Left kidney (tissue), 2 donors: Measurements from ENCODE around the gene TUBGCP2. TPM values are rescaled to one million over a fixed set of nuclear protein-coding genes. Genes with fewer than 3 reads are reported as not detected.

Experiments used
- DNase-seq: peaks from one replicate; pipeline ENCODE4 v3.0.0-alpha.2; 2013
- polyA plus RNA-seq: library from polyadenylated mRNA; unstranded; fragments of 120-200 nt; gene quantifications from one replicate; pipeline ENCODE4 v1.2.1, GENCODE V29; 2013; ENCODE audit not compliant: insufficient read length

TUBGCP2 gene
- polyA plus RNA-seq, 1 donor: 63.9 TPM

- DNase-seq: no peak
These were observed 34.9 kb upstream of the TUBGCP2 start for GRCh38 chr10:133343558-133343957.

GRCh38 chr10:133342942-133343341, 34.3 kb upstream of the TUBGCP2 start:
- no peak for DNase-seq

DNA sequence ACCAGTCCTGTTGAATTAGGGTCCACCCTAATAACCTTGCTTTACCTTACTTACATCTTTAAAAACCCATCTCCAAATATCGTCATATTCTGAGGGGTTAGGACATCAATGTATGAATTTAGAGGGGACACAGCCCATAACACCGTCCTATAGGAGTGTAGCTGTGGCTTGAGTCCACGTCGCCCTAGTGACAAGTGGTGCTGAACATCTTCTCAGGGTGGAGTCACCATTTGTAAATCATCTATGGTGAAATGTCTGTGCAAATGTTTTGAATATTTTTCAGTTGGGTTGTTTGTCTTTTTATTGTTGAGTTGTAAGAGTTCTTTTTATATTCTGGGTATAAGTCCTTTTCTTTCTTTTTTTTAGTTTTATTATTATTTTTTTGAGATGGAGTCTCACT, 33.3 kb upstream of the TUBGCP2 start:
- no peak for DNase-seq

DNA sequence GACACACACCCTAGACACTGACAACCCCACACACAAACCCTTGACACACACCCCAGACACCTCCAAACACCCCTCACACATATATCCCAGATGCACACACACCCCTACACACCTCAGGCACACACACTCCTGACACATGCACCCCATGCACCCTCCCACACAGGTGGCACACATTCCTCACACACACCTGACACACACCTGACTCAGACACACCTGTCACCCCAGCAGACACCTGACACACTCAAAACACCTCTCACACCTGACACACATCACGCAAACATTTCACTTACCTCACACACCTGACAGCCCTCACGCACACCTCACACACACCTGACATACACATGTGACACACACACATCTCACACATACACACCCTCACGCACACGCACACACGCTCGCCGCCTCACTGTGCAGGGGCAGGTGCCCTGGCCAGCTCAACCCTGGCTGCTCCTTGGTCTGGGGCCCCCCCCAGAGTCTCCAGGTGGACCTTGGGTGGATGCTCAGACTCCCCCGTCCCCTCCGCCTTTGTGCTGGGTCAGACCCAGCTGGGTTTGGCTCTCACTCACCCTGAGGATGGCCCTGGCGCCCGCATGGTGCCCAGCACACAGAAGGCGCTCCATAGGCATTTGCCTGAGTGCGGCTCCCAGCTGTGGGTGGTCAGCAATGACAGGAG, 31.2 kb upstream of the TUBGCP2 start:
- no peak for DNase-seq

GRCh38 chr10:133338080-133339071, 29.7 kb upstream of the TUBGCP2 start:
- DNase-seq: no peak

- no peak for DNase-seq
These were observed 28.7 kb upstream of the TUBGCP2 start for GRCh38 chr10:133337370-133337725.

DNA sequence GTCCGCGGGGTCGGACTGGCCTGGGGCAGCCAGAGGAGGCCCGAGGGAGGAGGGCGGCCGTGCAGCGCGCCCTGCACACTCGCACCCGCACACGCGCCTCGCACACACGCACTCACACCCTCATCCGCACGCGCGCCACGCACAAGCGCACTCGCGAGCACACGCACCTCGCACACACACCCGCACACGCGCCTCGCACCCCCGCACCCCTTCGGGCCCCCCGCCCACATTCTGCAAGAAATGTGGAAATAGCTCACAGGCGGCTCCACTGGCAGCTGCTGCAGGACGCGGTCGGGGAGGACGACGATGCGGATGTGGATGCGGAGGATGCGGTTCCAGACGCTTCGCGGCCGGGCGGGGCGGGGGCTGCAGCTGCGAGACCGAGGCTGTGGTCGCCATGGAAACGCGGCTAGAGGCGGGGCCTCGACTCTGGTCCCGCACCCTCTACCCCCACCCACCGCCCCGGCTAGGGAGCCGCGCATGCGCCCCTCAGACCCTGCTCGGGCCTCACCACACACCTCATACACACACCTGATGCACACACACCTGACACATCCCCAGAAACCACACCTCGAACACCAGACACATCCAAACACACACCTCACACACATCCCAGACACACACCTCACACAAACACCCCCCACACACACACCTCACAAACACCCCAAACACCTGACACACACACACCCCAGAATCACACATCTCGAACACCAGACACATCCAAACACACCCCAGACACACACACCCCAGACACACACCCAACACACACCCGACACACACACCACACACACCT, 28.1 kb upstream of the TUBGCP2 start, which contains the start of gene CALY:
TSS of gene CALY (minus strand) at position 320 of the 793 bp plus-strand sequence. CDS start 7,907 bp downstream, outside the sequence.
- DNase-seq: no peak

DNA sequence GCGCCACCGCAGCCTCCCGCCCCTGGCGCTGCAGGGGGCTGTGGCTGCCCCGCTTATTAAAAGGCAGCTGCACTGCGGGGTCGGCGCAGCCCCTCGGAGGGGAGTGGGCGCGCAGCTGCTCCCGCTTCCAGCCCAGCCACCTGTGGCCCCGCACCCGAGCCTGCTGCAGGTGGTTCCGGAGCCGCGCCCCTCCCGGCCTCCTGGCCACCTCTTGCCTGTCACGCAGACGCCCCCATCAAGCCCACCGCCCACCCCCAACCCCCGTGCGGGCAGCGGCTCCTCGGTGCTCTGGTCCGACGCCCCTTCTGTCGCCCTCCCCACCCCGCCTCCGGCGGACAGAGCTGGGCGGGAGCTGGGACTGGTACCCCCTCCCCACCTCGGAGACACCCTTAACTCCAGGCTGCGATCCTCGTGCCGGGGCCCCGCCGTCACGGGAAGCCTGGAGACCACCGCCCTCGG, 27.5 kb upstream of the TUBGCP2 start:
- no peak for DNase-seq

GRCh38 chr10:133335246-133336117, 26.8 kb upstream of the TUBGCP2 start:
- DNase-seq: peak; percentile 63

- DNase-seq: no peak
These were observed 26.0 kb upstream of the TUBGCP2 start for GRCh38 chr10:133334503-133335245.

DNA sequence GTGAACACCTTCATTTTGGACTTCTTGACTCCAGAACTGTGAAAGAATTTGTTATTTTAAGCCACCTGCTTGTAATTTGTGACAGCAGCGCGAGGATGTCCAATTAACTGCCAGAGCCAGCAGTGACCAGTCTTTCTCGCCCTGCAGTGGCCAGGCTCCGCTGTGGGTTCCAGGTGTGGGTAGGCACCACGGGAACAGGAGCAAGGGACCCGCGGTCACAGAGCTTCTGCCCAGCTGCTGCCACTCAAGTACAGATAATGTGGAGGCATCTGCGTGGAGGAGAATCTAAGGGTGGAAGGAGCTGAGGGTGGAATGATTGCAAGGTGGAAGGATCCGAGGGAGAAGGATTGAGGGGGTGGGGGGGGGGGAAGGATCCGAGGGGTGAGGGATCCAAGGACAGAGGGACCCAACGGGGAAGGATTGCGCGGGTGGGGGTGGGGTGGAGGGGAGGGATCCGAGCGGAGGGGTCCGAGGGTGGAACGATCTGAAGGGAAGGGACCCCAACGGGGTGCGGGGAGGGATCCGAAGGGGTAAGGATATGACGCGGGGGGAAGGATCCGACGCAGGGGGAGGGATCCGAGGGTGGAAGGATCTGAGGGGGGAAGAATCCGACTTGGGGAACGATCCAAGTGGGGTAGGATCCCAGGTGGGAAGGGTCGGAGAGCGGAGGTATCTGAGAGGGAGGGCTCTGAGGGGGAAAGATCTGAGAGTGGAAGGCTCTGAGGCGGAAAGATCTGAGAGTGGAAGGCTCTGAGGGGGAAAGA, 24.4 kb upstream of the TUBGCP2 start:
- no peak for DNase-seq

DNA sequence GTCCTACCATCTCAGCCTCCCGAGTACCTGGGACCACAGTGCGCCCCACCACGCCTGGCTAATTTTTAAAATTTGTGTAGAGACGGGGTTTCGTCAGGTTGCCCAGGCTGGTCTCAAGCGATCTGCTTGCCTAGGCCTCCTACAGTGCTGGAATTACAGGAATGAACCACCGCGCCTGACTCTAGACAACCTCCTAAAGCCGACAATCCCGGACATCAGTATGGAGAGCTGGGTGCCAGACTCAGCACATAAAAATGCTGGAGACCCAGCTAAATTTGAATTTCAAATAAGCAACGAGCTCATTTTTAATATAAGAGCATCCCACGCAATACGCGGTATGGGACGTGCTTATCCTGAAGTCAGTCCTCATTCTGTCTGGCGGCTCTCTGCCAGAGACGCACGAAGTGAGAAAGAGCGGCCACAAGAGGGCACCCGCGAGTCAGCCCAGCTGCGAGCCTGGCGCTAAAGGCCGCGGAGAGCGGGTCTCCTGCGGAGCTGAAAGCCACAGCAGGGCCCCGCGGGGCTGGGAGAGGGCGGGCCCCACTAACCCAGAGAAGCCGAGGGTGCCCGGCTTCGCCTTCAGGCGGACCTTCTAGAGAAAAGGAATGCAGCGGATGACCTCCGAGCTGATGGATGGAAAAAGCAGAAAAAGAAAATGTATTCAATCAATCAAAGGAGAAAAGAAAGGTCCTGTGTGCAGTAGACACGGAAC, 21.0 kb upstream of the TUBGCP2 start:
- peak; percentile 82 for DNase-seq

- DNase-seq: no peak
These were observed 20.0 kb upstream of the TUBGCP2 start for GRCh38 chr10:133328358-133329343.

DNA sequence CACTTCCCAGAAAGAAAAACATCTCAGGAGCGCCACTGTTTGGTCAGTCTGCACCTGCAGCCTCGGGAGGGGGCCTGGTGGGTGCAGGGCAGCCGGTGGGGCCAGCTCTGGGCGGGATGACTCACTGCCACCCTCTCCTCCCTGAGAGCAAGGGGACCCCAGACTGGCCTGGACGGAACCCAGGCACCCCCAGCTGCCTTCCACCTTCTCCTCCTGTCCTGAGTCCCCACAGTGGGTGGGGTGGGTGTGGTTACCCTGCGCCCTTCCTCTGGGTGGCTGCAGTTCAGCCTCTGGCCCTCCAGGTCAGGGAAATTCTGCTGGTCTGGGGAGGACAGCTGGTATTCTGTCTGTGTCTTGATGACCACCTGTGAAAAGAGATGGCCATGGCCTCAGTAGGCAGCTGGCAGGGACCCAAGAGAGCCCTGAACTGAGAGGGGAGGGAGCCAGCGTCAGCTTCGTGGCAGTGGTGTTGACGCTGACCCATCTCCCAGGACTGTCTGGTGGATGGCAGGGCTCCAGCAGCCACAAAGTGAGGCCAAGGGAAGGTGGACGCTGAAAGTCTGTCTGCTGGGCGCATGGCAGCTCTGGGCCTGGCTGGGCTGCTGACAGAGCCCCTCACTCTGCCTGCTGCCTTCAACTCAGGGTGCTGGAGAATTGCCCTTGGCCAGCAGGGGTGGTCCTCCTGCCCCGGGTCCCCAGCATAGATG, 19.1 kb upstream of the TUBGCP2 start:
- DNase-seq: no peak

DNA sequence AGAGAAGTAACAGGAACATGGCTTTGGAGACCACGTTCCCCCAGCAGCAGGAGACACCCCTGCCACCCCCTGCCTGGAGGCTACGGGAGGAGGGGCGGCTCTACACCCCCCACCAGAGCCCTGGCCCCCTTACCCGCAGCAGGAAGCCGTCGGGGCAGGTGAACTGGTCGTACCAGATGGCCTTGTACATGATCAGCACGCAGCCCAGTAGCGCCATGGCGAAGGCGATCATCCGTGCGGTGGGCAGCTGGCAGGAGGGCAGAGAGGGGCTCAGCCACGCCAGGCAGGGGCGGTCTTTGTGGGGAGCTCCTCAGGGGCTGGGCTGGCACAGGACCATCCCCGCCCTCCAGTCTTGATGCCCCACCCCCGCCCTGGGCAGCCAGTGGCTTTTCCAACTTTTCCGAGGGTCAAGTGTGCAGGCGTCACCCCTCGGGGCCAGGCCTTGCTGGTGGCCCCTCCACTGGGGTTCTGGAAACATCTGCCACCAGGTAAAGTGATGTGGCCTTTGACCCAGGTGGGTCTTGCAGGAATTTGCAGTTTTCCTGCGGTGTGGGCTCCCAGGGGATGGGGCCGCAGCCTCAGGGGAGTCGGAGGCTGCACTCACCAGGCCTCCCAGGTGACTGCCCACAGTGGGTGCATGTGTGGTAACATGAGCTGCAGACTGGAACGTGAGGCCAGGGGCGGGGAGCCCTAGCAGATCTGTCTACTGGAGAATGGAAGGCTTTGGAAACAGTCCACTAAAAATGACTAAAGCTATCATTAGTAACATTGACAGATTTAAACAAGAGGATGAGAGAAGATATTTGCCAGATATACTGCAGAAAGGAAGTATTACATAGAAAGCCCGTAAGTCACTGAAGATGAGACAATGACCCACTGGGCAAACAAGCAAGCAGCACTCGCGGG, 18.3 kb upstream of the TUBGCP2 start:
- DNase-seq: no peak

DNA sequence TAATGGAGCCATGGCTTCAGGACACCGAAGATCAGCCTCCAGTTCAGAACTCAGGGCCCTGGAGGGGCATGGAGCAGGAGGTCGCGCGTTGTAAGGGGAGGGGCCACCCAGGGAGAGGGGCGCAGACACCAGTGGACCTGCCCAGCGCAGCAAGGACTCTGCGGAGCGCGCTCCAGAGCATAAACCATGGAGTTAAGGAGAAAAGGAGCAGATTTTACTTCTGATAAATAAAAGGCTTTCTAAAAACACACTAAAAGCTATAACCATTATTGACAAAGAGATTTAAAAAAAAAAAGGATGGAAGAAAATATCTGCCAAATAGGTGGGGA, 17.5 kb upstream of the TUBGCP2 start:
- no peak for DNase-seq
